GM23338 (cell line): Measurements from ENCODE around the gene MRPL2. TPM values are rescaled to one million over a fixed set of nuclear protein-coding genes. Genes with fewer than 3 reads are reported as not detected.

Experiments
- ATAC-seq: fragments of 200-7000 bp; cut with Tn5 transposase; 3 replicates; pipeline ENCODE4 v1.9.1; 2020
- DNase-seq: peaks from one replicate; pipeline ENCODE4 v3.0.0-alpha.2; 2015; ENCODE audit warnings: low spot score
- H2AFZ ChIP-seq: fragments of 200-600 bp; sonication (generic); 2 replicates; pipeline ENCODE4 v1.8.0; 2016; ENCODE audit warnings: antibody characterized with exemption, mild to moderate bottlenecking, moderate library complexity
- H3F3A ChIP-seq: fragments of 200-600 bp; sonication (generic); replicated peaks from 2 replicates; pipeline ENCODE4 v1.8.0; 2017; ENCODE audit warnings: antibody characterized with exemption, mixed run types, low read depth
- H3K27ac ChIP-seq: fragments of 200-600 bp; sonication (generic); 2 replicates; pipeline ENCODE4 v1.6.1; 2016; ENCODE audit warnings: low read depth
- H3K27me3 ChIP-seq: fragments of 200-600 bp; sonication (generic); 2 replicates; pipeline ENCODE4 v1.8.0; 2016; ENCODE audit warnings: mild to moderate bottlenecking, mixed run types, moderate library complexity; ENCODE audit not compliant: insufficient read depth
- H3K36me3 ChIP-seq: fragments of 200-600 bp; sonication (generic); 2 replicates; pipeline ENCODE4 v1.8.0; 2016; ENCODE audit warnings: mild to moderate bottlenecking; ENCODE audit not compliant: insufficient read depth
- H3K4me1 ChIP-seq: fragments of 200-600 bp; sonication (generic); 2 replicates; pipeline ENCODE4 v1.8.0; 2016; ENCODE audit warnings: mild to moderate bottlenecking, moderate library complexity; ENCODE audit not compliant: insufficient read depth
- H3K4me2 ChIP-seq: fragments of 200-600 bp; sonication (generic); 2 replicates; pipeline ENCODE4 v1.7.1; 2017; ENCODE audit warnings: mixed run types
- H3K4me3 ChIP-seq: fragments of 200-600 bp; sonication (generic); 2 replicates; pipeline ENCODE4 v1.6.1; 2016; ENCODE audit warnings: mixed run types
- H3K79me2 ChIP-seq: fragments of 200-600 bp; sonication (generic); replicated peaks from 2 replicates; pipeline ENCODE4 v1.8.0; 2017; ENCODE audit warnings: mild to moderate bottlenecking; ENCODE audit not compliant: insufficient read depth
- H3K9me2 ChIP-seq: fragments of 200-600 bp; sonication (generic); 2 replicates; pipeline ENCODE4 v1.8.0; 2017; ENCODE audit not compliant: insufficient read depth
- H4K20me1 ChIP-seq: fragments of 200-600 bp; sonication (generic); replicated peaks from 2 replicates; pipeline ENCODE4 v1.8.0; 2017; ENCODE audit warnings: mild to moderate bottlenecking; ENCODE audit not compliant: insufficient read depth
- H3K27ac Mint-ChIP-seq: 2 replicates; pipeline ENCODE4 v1.8.0; 2020; ENCODE audit warnings: inconsistent platforms, mild to moderate bottlenecking, moderate library complexity, mixed read lengths
- H3K27me3 Mint-ChIP-seq: 3 replicates; pipeline ENCODE4 v1.8.0; 2022; ENCODE audit warnings: low read depth, mild to moderate bottlenecking, moderate library complexity, mixed read lengths, inconsistent platforms; ENCODE audit not compliant: insufficient read depth, poor library complexity
- H3K36me3 Mint-ChIP-seq: 3 replicates; pipeline ENCODE4 v1.8.0; 2021; ENCODE audit warnings: low read depth, mild to moderate bottlenecking, inconsistent platforms, moderate library complexity, mixed read lengths
- H3K4me1 Mint-ChIP-seq: 3 replicates; pipeline ENCODE4 v1.8.0; 2020; ENCODE audit warnings: mild to moderate bottlenecking, inconsistent platforms, mixed read lengths
- H3K4me3 Mint-ChIP-seq: 3 replicates; pipeline ENCODE4 v1.8.0; 2021; ENCODE audit warnings: moderate library complexity, mild to moderate bottlenecking, inconsistent platforms, mixed read lengths
- H3K9me3 Mint-ChIP-seq: 3 replicates; pipeline ENCODE4 v1.8.0; 2020; ENCODE audit warnings: moderate library complexity, mild to moderate bottlenecking, inconsistent platforms, mixed read lengths
- CREB1 ChIP-seq: fragments of 250-450 bp; sonication (Bioruptor Pico); IDR thresholded peaks from 2 replicates; pipeline ENCODE4 v1.5.0; 2020; ENCODE audit warnings: low read depth, mild to moderate bottlenecking, moderate library complexity
- EZH2 ChIP-seq: fragments of 200-600 bp; sonication (generic); IDR thresholded peaks from one replicate; pipeline ENCODE4 v1.8.0; 2017; ENCODE audit warnings: antibody characterized with exemption, mild to moderate bottlenecking, low read depth; ENCODE audit not compliant: unreplicated experiment
- EZH2phosphoT487 ChIP-seq: fragments of 200-600 bp; sonication (generic); IDR thresholded peaks from one replicate; pipeline ENCODE4 v1.8.1; 2018; ENCODE audit warnings: antibody characterized with exemption; ENCODE audit not compliant: unreplicated experiment
- JUNB ChIP-seq: IDR thresholded peaks from one replicate; pipeline ENCODE4 v1.6.1; 2016; ENCODE audit warnings: antibody characterized with exemption; ENCODE audit not compliant: unreplicated experiment
- POLR2AphosphoS5 ChIP-seq: IDR thresholded peaks from 2 replicates; pipeline ENCODE4 v1.6.1; 2016; ENCODE audit warnings: antibody characterized with exemption, low read depth
- STAT1 ChIP-seq: IDR thresholded peaks from one replicate; pipeline ENCODE4 v1.6.1; 2016; ENCODE audit warnings: antibody characterized with exemption; ENCODE audit not compliant: unreplicated experiment
- ZNF114 ChIP-seq: fragments of 250-450 bp; sonication (Bioruptor Pico); IDR thresholded peaks from 2 replicates; pipeline ENCODE4 v1.5.0; 2020; ENCODE audit warnings: mild to moderate bottlenecking, moderate library complexity
- polyA plus RNA-seq: library from polyadenylated mRNA; unstranded; fragments of >200 nt; fragmentation: Nextera tagmentation; extraction: Ambion mirVana; gene quantifications from 2 replicates; pipeline ENCODE4 v1.2.1, GENCODE V29; 2016
- total RNA-seq: library from RNA; depleted of rRNA; stranded (reverse); fragments of >200 nt; shearing (Covaris generic); gene quantifications from 2 replicates; pipeline ENCODE4 v1.2.3, GENCODE V29; 2014
- TF ChIP-seq, protein P1 (sequence below): IDR thresholded peaks from 2 replicates; pipeline ENCODE4 v1.6.1; 2016; ENCODE audit warnings: antibody characterized with exemption
- TF ChIP-seq, protein P2 (sequence below): fragments of 250-450 bp; sonication (Bioruptor Pico); IDR thresholded peaks from 2 replicates; pipeline ENCODE4 v1.5.0; 2020; ENCODE audit warnings: mild to moderate bottlenecking, moderate library complexity

The MRPL2 gene
- total and polyA plus RNA-seq, 2 experiments from 2014 or later: 32.3 to 128 TPM

DNA sequence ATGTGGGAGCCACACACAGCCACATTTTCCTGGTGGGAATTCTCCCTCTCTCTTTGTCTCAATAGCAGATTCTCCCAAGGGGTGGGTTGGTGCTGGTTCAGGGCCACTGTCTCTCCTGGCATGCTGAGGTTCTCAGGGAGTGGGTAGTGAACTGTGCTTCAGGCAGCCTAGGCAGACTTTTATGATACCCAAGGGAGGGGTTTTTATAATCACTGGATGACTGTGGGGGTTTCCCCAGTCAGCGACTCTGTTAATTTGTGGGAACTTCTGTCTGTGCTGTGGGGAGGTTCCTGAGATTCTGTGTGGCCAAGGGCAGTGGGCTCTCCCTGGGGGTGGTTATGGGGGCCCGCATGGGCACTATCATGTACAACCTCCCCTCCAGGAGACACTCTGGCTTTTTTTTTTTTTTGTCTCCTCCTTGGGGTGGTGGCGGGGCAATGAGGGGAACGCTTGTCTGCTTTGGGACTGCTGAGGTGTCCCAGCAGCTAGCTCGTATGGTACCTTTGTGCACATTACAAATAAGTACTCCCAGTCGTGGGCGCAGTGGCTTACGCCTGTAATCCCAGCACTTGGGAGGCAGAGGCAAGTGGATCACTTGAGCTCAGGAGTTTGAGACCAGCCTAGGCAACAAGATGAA lies 26.9 kb upstream of the MRPL2 start:
- Histone ChIP-seq H3K36me3 (no peaks in the 10 kb centered on the region), H3K9me2 (no peaks in the 10 kb centered on the region), H3K4me2 (no peak overlapping the region), H3F3A (peaks cover 13% of the 10 kb centered on the region), H4K20me1 (peaks cover 36% of the 10 kb centered on the region), H3K4me1 (peaks cover 42% of the 10 kb centered on the region), H3K27me3 (no peaks in the 10 kb centered on the region), H2AFZ (no peak overlapping the region), H3K27ac (no peak overlapping the region), H3K79me2 (peaks cover 77% of the 10 kb centered on the region), H3K4me3 (no peak overlapping the region)
- no peak for TF ChIP-seq EZH2
- no peak for TF ChIP-seq STAT1
- no peak for TF ChIP-seq ZNF114 (CRISPR knock-in tag)
- no peak for TF ChIP-seq POLR2AphosphoS5
- TF ChIP-seq, protein P1, sequence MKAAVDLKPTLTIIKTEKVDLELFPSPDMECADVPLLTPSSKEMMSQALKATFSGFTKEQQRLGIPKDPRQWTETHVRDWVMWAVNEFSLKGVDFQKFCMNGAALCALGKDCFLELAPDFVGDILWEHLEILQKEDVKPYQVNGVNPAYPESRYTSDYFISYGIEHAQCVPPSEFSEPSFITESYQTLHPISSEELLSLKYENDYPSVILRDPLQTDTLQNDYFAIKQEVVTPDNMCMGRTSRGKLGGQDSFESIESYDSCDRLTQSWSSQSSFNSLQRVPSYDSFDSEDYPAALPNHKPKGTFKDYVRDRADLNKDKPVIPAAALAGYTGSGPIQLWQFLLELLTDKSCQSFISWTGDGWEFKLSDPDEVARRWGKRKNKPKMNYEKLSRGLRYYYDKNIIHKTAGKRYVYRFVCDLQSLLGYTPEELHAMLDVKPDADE: no peak
- no peak for TF ChIP-seq CREB1
- TF ChIP-seq EZH2phosphoT487: no peak
- no peak for TF ChIP-seq JUNB
- TF ChIP-seq, protein P2, sequence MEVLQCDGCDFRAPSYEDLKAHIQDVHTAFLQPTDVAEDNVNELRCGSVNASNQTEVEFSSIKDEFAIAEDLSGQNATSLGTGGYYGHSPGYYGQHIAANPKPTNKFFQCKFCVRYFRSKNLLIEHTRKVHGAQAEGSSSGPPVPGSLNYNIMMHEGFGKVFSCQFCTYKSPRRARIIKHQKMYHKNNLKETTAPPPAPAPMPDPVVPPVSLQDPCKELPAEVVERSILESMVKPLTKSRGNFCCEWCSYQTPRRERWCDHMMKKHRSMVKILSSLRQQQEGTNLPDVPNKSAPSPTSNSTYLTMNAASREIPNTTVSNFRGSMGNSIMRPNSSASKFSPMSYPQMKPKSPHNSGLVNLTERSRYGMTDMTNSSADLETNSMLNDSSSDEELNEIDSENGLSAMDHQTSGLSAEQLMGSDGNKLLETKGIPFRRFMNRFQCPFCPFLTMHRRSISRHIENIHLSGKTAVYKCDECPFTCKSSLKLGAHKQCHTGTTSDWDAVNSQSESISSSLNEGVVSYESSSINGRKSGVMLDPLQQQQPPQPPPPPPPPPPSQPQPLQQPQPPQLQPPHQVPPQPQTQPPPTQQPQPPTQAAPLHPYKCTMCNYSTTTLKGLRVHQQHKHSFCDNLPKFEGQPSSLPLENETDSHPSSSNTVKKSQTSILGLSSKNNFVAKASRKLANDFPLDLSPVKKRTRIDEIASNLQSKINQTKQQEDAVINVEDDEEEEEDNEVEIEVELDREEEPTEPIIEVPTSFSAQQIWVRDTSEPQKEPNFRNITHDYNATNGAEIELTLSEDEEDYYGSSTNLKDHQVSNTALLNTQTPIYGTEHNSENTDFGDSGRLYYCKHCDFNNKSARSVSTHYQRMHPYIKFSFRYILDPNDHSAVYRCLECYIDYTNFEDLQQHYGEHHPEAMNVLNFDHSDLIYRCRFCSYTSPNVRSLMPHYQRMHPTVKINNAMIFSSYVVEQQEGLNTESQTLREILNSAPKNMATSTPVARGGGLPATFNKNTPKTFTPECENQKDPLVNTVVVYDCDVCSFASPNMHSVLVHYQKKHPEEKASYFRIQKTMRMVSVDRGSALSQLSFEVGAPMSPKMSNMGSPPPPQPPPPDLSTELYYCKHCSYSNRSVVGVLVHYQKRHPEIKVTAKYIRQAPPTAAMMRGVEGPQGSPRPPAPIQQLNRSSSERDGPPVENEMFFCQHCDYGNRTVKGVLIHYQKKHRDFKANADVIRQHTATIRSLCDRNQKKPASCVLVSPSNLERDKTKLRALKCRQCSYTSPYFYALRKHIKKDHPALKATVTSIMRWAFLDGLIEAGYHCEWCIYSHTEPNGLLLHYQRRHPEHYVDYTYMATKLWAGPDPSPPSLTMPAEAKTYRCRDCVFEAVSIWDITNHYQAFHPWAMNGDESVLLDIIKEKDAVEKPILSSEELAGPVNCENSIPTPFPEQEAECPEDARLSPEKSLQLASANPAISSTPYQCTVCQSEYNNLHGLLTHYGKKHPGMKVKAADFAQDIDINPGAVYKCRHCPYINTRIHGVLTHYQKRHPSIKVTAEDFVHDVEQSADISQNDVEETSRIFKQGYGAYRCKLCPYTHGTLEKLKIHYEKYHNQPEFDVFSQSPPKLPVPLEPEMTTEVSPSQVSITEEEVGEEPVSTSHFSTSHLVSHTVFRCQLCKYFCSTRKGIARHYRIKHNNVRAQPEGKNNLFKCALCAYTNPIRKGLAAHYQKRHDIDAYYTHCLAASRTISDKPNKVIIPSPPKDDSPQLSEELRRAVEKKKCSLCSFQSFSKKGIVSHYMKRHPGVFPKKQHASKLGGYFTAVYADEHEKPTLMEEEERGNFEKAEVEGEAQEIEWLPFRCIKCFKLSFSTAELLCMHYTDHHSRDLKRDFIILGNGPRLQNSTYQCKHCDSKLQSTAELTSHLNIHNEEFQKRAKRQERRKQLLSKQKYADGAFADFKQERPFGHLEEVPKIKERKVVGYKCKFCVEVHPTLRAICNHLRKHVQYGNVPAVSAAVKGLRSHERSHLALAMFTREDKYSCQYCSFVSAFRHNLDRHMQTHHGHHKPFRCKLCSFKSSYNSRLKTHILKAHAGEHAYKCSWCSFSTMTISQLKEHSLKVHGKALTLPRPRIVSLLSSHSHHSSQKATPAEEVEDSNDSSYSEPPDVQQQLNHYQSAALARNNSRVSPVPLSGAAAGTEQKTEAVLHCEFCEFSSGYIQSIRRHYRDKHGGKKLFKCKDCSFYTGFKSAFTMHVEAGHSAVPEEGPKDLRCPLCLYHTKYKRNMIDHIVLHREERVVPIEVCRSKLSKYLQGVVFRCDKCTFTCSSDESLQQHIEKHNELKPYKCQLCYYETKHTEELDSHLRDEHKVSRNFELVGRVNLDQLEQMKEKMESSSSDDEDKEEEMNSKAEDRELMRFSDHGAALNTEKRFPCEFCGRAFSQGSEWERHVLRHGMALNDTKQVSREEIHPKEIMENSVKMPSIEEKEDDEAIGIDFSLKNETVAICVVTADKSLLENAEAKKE (CRISPR knock-in tag): no peak
- Mint-ChIP-seq H3K4me3 (no peak overlapping the region), H3K27me3 (peaks cover 8% of the 10 kb centered on the region), H3K9me3 (no peaks in the 10 kb centered on the region), H3K27ac (0 out of 2 replicates have a peak overlapping the region, but pooled peaks have one; percentile 56), H3K4me1 (peaks cover 53% of the 10 kb centered on the region), H3K36me3 (no peaks in the 10 kb centered on the region; the same call in 2 of the 3 replicates)
- DNase-seq (no peak), ATAC-seq (no peak)
